Endodermal cell (in vitro differentiated cells): ENCODE measurements around the gene BAHCC1. TPM values are rescaled to one million over a fixed set of nuclear protein-coding genes. Genes with fewer than 3 reads are reported as not detected.

ENCODE experiments used
- DNase-seq: peaks from one replicate; pipeline ENCODE4 v3.0.0-alpha.2; 2017
- H3K27ac ChIP-seq: 2 replicates; pipeline ENCODE4 v1.5.1; 2013; ENCODE audit warnings: mild to moderate bottlenecking, low read depth, low read length, moderate library complexity
- H3K27me3 ChIP-seq: 2 replicates; pipeline ENCODE4 v1.6.1; 2013; ENCODE audit warnings: mild to moderate bottlenecking, low read length, moderate library complexity; ENCODE audit not compliant: insufficient read depth, control insufficient read depth, poor library complexity, severe bottlenecking
- H3K36me3 ChIP-seq: 2 replicates; pipeline ENCODE4 v1.7.0; 2013; ENCODE audit warnings: mild to moderate bottlenecking, low read length, moderate library complexity; ENCODE audit not compliant: control insufficient read depth, insufficient read depth
- H3K4me1 ChIP-seq: one replicate; pipeline ENCODE4 v1.7.0; 2013; ENCODE audit warnings: low read length; ENCODE audit not compliant: control insufficient read depth, insufficient read depth
- H3K4me3 ChIP-seq: 2 replicates; pipeline ENCODE4 v1.5.1; 2013; ENCODE audit warnings: mild to moderate bottlenecking, low read length, moderate library complexity
- H3K9ac ChIP-seq: 2 replicates; pipeline ENCODE4 v1.6.1; 2013; ENCODE audit warnings: mild to moderate bottlenecking, low read length, moderate library complexity; ENCODE audit not compliant: poor library complexity, severe bottlenecking; ENCODE audit errors: extremely low read depth
- H3K9me3 ChIP-seq: 2 replicates; pipeline ENCODE4 v1.6.1; 2013; ENCODE audit warnings: mild to moderate bottlenecking, low read length, moderate library complexity; ENCODE audit not compliant: control insufficient read depth
- H3K27ac Mint-ChIP-seq: 2 replicates; pipeline ENCODE4 v1.8.0; 2020; ENCODE audit warnings: mixed read lengths
- H3K27me3 Mint-ChIP-seq: 2 replicates; pipeline ENCODE4 v1.8.0; 2021; ENCODE audit warnings: mild to moderate bottlenecking, mixed read lengths; ENCODE audit not compliant: insufficient read depth
- H3K36me3 Mint-ChIP-seq: 2 replicates; pipeline ENCODE4 v1.8.0; 2020; ENCODE audit warnings: low read depth, mixed read lengths
- H3K4me1 Mint-ChIP-seq: 2 replicates; pipeline ENCODE4 v1.8.0; 2020; ENCODE audit warnings: mixed read lengths
- H3K4me3 Mint-ChIP-seq: 2 replicates; pipeline ENCODE4 v1.8.0; 2020; ENCODE audit warnings: mild to moderate bottlenecking, moderate library complexity, mixed read lengths
- H3K9me3 Mint-ChIP-seq: 2 replicates; pipeline ENCODE4 v1.8.0; 2020; ENCODE audit warnings: mild to moderate bottlenecking, mixed read lengths
- CTCF ChIP-seq: fragments of 200-600 bp; sonication (generic); conservative IDR thresholded peaks from 2 replicates; pipeline ENCODE4 v1.5.0; 2021; ENCODE audit warnings: antibody characterized with exemption, mild to moderate bottlenecking
- WGBS, 2 experiments: methylation state at CpG; one replicate each; pipeline versions ENCODE4 v1.1.5 to v1.1.7; 2013; ENCODE audit warnings: missing lambda C conversion rate in 2 of 2, mixed read lengths in 1 of 2; ENCODE audit not compliant: insufficient coverage in 1 of 2, insufficient read length in 1 of 2; 5-methylcytosine and 5-hydroxymethylcytosine counted together
- total RNA-seq, 2 donors: library from RNA; stranded (reverse); fragmentation: NEBNext Ultra II Directional in 1 of 2; extraction: Animal tissue kit (Norgen Biotek cat#: 25700) in 1 of 2; gene quantifications; 2 replicates in 1 of 2; 3 replicates in 1 of 2; pipeline ENCODE4 v1.2.1, GENCODE V29; 2021

Gene BAHCC1
- total RNA-seq, 2 donors from 2014 or later, result 63.9 to 78.1 TPM

- no peaks in the 10 kb centered on the region for H3K27me3 ChIP-seq
- DNase-seq, result no peak
Observed at GRCh38 chr17:81464586-81464985, 69.3 kb downstream of the BAHCC1 start.

DNA sequence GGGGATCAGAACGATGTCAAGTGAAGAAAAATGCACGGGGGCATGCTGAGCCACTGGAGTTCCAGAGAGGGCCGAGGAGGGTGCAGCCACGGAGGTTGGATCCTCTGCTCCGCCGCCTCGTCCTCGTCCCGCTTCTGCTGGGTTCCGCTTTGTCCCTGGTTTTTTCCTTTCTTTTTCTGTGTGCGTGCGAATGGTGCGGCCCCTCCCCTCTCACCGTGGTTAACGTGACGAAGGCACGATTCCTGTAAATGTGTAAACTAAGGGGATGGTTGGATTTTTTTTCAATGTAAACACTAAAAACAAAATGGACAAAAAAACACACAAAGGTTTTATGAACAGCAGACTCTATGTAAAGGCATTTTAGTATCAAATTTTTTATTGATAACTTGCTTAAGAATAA lies 70.7 kb downstream of the BAHCC1 start:
- no peaks in the 10 kb centered on the region for H3K27me3 Mint-ChIP-seq
- no peaks in the 10 kb centered on the region for H3K27me3 ChIP-seq
- TF ChIP-seq CTCF, result no peak
- H3K4me3 Mint-ChIP-seq, result no peak overlapping the region
- H3K27ac Mint-ChIP-seq, result no peak overlapping the region
- H3K9ac ChIP-seq, result no peak overlapping the region
- 89 to 95% methylated on average over 10 of the region's 17 CpGs for WGBS, 2 experiments
- DNase-seq, result no peak
- H3K4me1 ChIP-seq, result no peaks in the 10 kb centered on the region
- no peak overlapping the region for H3K27ac ChIP-seq
- H3K4me1 Mint-ChIP-seq, result no peaks in the 10 kb centered on the region
- peaks cover 21% of the 10 kb centered on the region for H3K36me3 Mint-ChIP-seq
- H3K9me3 Mint-ChIP-seq, result no peaks in the 10 kb centered on the region
- no peaks in the 10 kb centered on the region for H3K9me3 ChIP-seq
- H3K4me3 ChIP-seq, result no peak overlapping the region
- no peaks in the 10 kb centered on the region for H3K36me3 ChIP-seq

More at GRCh38 chr17:81464586-81464985, 69.3 kb downstream of the BAHCC1 start:
- WGBS, 2 experiments, result 91 to 92% methylated on average over 3 to 9 of the region's 9 CpGs
- no peaks in the 10 kb centered on the region for H3K9me3 ChIP-seq
- no peak overlapping the region for H3K4me3 Mint-ChIP-seq
- H3K9ac ChIP-seq, result no peak overlapping the region
- no peak overlapping the region for H3K4me3 ChIP-seq
- H3K36me3 Mint-ChIP-seq, result peaks cover 19% of the 10 kb centered on the region
- H3K27ac Mint-ChIP-seq, result no peak overlapping the region
- H3K36me3 ChIP-seq, result no peaks in the 10 kb centered on the region
- TF ChIP-seq CTCF, result no peak
- no peaks in the 10 kb centered on the region for H3K27me3 Mint-ChIP-seq
- no peaks in the 10 kb centered on the region for H3K9me3 Mint-ChIP-seq
- H3K27ac ChIP-seq, result no peak overlapping the region
- no peaks in the 10 kb centered on the region for H3K4me1 Mint-ChIP-seq
- no peaks in the 10 kb centered on the region for H3K4me1 ChIP-seq

- H3K9ac ChIP-seq, result no peak overlapping the region
- H3K4me3 ChIP-seq, result no peak overlapping the region
- no peaks in the 10 kb centered on the region for H3K27me3 ChIP-seq
- H3K4me1 ChIP-seq, result no peaks in the 10 kb centered on the region
- no peaks in the 10 kb centered on the region for H3K36me3 ChIP-seq
- Mint-ChIP-seq H3K4me3 (no peak overlapping the region), H3K27ac (no peak overlapping the region), H3K27me3 (no peaks in the 10 kb centered on the region), H3K9me3 (no peaks in the 10 kb centered on the region), H3K36me3 (peaks cover 19% of the 10 kb centered on the region), H3K4me1 (no peaks in the 10 kb centered on the region)
- H3K27ac ChIP-seq, result no peak overlapping the region
- no peaks in the 10 kb centered on the region for H3K9me3 ChIP-seq
- DNase-seq, result peak; percentile 58
- WGBS, 2 experiments, result 81 to 89% methylated on average over 23 to 33 of the region's 33 CpGs
- TF ChIP-seq CTCF, result no peak
Observed at GRCh38 chr17:81466564-81467472, 71.6 kb downstream of the BAHCC1 start.
